B cell (primary cell): Measurements from ENCODE around the gene PCDHAC2.

Source experiments
- CTCF ChIP-seq: fragments of 200-600 bp; IDR thresholded peaks from one replicate; pipeline ENCODE4 v1.8.0; 2022; ENCODE audit warnings: antibody characterized with exemption, mild to moderate bottlenecking
- EZH2 ChIP-seq: IDR thresholded peaks from 2 replicates; pipeline ENCODE4 v1.6.1; 2012; ENCODE audit warnings: borderline replicate concordance, low read depth, mild to moderate bottlenecking, moderate library complexity, low read length; ENCODE audit not compliant: insufficient read depth, poor library complexity, severe bottlenecking

GRCh38 chr5:140926443-140927227, 39.6 kb upstream of the PCDHAC2 start:
- TF ChIP-seq CTCF (peak; percentile 15), EZH2 (no peak)
